Karpas-422 (cell line): Measurements from ENCODE around the gene NUDT6. TPM values are rescaled to one million over a fixed set of nuclear protein-coding genes. Genes with fewer than 3 reads are reported as not detected.
"Not testable (repeated sequence)": the region's sequence is repeated elsewhere in the genome, so short reads cannot be mapped to it uniquely, and the experiment has no call there.

Experiments
- DNase-seq: peaks from one replicate; pipeline ENCODE4 v3.0.0-alpha.2; 2015
- H2AFZ ChIP-seq: fragments of 200-600 bp; sonication (generic); 2 replicates; pipeline ENCODE4 v1.6.1; 2014; ENCODE audit warnings: antibody characterized with exemption, low read length, mixed read lengths
- H3K27ac ChIP-seq: fragments of 200-600 bp; sonication (generic); 2 replicates; pipeline ENCODE4 v1.5.1; 2014; ENCODE audit warnings: mild to moderate bottlenecking, low read length, moderate library complexity
- H3K27me3 ChIP-seq: fragments of 200-600 bp; sonication (generic); 2 replicates; pipeline ENCODE4 v1.6.1; 2014; ENCODE audit warnings: low read length, mixed read lengths
- H3K36me3 ChIP-seq: fragments of 200-600 bp; sonication (generic); 2 replicates; pipeline ENCODE4 v1.6.1; 2014; ENCODE audit warnings: low read length, mixed read lengths; ENCODE audit not compliant: insufficient read depth
- H3K4me1 ChIP-seq: fragments of 200-600 bp; sonication (generic); 2 replicates; pipeline ENCODE4 v1.6.1; 2014; ENCODE audit warnings: mild to moderate bottlenecking, low read length, mixed read lengths
- H3K4me2 ChIP-seq: fragments of 200-600 bp; sonication (generic); 2 replicates; pipeline ENCODE4 v1.6.1; 2014; ENCODE audit warnings: low read length, low read depth, mild to moderate bottlenecking; ENCODE audit not compliant: poor library complexity, severe bottlenecking
- H3K4me3 ChIP-seq: fragments of 200-600 bp; sonication (generic); 2 replicates; pipeline ENCODE4 v1.5.1; 2014; ENCODE audit warnings: mild to moderate bottlenecking, antibody characterized with exemption, low read length, mixed read lengths
- H3K79me2 ChIP-seq: fragments of 200-600 bp; sonication (generic); 2 replicates; pipeline ENCODE4 v1.6.1; 2014; ENCODE audit warnings: mild to moderate bottlenecking, low read length, mixed read lengths
- H3K9ac ChIP-seq: fragments of 200-600 bp; sonication (generic); 2 replicates; pipeline ENCODE4 v1.6.0; 2014; ENCODE audit warnings: low read length
- H3K9me2 ChIP-seq: fragments of 200-600 bp; sonication (generic), shearing (Covaris generic); replicated peaks from 2 replicates; pipeline ENCODE4 v1.6.0; 2014; ENCODE audit warnings: mild to moderate bottlenecking, low read length, moderate library complexity; ENCODE audit not compliant: insufficient read depth
- H3K9me3 ChIP-seq: fragments of 300-700, 200-600 bp; sonication (generic); 2 replicates; pipeline ENCODE4 v1.6.1; 2014; ENCODE audit warnings: low read length, mixed read lengths
- H4K20me1 ChIP-seq: fragments of 200-600 bp; sonication (generic); 2 replicates; pipeline ENCODE4 v1.6.1; 2014; ENCODE audit warnings: mild to moderate bottlenecking, antibody characterized with exemption, low read length, low read depth; ENCODE audit not compliant: insufficient read depth
- total RNA-seq: library from RNA; depleted of rRNA; stranded (reverse); fragments of >200 nt; shearing (Covaris generic); gene quantifications from 2 replicates; pipeline ENCODE4 v1.2.3, GENCODE V29; 2014; ENCODE audit warnings: low replicate concordance

Gene NUDT6
- total RNA-seq, 1 experiment from 2014 or later, result 17.7 TPM

GRCh38 chr4:122863639-122864038 is 58.8 kb downstream of the NUDT6 start:
- Histone ChIP-seq H3K9ac (no peak overlapping the region), H3K9me3 (no peaks in the 10 kb centered on the region), H3K27me3 (no peaks in the 10 kb centered on the region), H3K4me3 (no peak overlapping the region), H2AFZ (no peak overlapping the region), H3K79me2 (no peaks in the 10 kb centered on the region), H3K36me3 (no peaks in the 10 kb centered on the region), H3K4me2 (no peak overlapping the region), H4K20me1 (no peaks in the 10 kb centered on the region), H3K27ac (no peak overlapping the region), H3K9me2 (no peaks in the 10 kb centered on the region), H3K4me1 (no peaks in the 10 kb centered on the region)
- DNase-seq, result no peak

- no peaks in the 10 kb centered on the region for H3K36me3 ChIP-seq
- no peak overlapping the region for H3K9ac ChIP-seq
- H3K79me2 ChIP-seq, result no peaks in the 10 kb centered on the region
- H3K4me3 ChIP-seq, result no peak overlapping the region
- no peak for DNase-seq
- H3K4me1 ChIP-seq, result no peaks in the 10 kb centered on the region
- no peak overlapping the region for H3K4me2 ChIP-seq
- no peaks in the 10 kb centered on the region for H3K9me2 ChIP-seq
- H3K9me3 ChIP-seq, result no peaks in the 10 kb centered on the region
- no peak overlapping the region for H3K27ac ChIP-seq
- H4K20me1 ChIP-seq, result no peaks in the 10 kb centered on the region
- H3K27me3 ChIP-seq, result no peaks in the 10 kb centered on the region
- no peak overlapping the region for H2AFZ ChIP-seq
These were observed 61.0 kb downstream of the NUDT6 start for GRCh38 chr4:122861172-122861943.

GRCh38 chr4:122858705-122859104 is 63.7 kb downstream of the NUDT6 start:
- Histone ChIP-seq H3K36me3 (no peaks in the 10 kb centered on the region), H3K9me3 (no peaks in the 10 kb centered on the region), H4K20me1 (no peaks in the 10 kb centered on the region), H2AFZ (no peak overlapping the region), H3K4me2 (no peak overlapping the region), H3K79me2 (no peaks in the 10 kb centered on the region), H3K4me1 (no peaks in the 10 kb centered on the region), H3K27me3 (no peaks in the 10 kb centered on the region), H3K9me2 (no peaks in the 10 kb centered on the region), H3K27ac (no peak overlapping the region), H3K9ac (no peak overlapping the region), H3K4me3 (no peak overlapping the region)
- no peak for DNase-seq

- Histone ChIP-seq H4K20me1 (no peaks in the 10 kb centered on the region), H3K4me1 (no peaks in the 10 kb centered on the region), H2AFZ (no peak overlapping the region), H3K9me2 (no peaks in the 10 kb centered on the region), H3K9ac (no peak overlapping the region), H3K27ac (no peak overlapping the region), H3K4me3 (no peak overlapping the region), H3K27me3 (no peaks in the 10 kb centered on the region), H3K9me3 (no peaks in the 10 kb centered on the region), H3K4me2 (no peak overlapping the region), H3K36me3 (no peaks in the 10 kb centered on the region), H3K79me2 (no peaks in the 10 kb centered on the region)
- no peak for DNase-seq
These were observed 65.2 kb downstream of the NUDT6 start for GRCh38 chr4:122857160-122857559.

GRCh38 chr4:122855353-122855890 is 67.0 kb downstream of the NUDT6 start:
- no peak overlapping the region for H2AFZ ChIP-seq
- no peaks in the 10 kb centered on the region for H3K4me1 ChIP-seq
- H3K79me2 ChIP-seq, result no peaks in the 10 kb centered on the region
- H3K9ac ChIP-seq, result no peak overlapping the region
- no peaks in the 10 kb centered on the region for H3K36me3 ChIP-seq
- no peaks in the 10 kb centered on the region for H3K9me3 ChIP-seq
- no peaks in the 10 kb centered on the region for H4K20me1 ChIP-seq
- H3K4me2 ChIP-seq, result no peak overlapping the region
- no peak overlapping the region for H3K27ac ChIP-seq
- no peaks in the 10 kb centered on the region for H3K27me3 ChIP-seq
- no peaks in the 10 kb centered on the region for H3K9me2 ChIP-seq
- no peak for DNase-seq
- H3K4me3 ChIP-seq, result no peak overlapping the region

GRCh38 chr4:122854447-122855352 is 67.7 kb downstream of the NUDT6 start:
- Histone ChIP-seq H2AFZ (no peak overlapping the region), H4K20me1 (no peaks in the 10 kb centered on the region)

GRCh38 chr4:122851568-122851967 is 70.8 kb downstream of the NUDT6 start:
- H3K36me3 ChIP-seq, result no peaks in the 10 kb centered on the region
- H3K9me3 ChIP-seq, result no peaks in the 10 kb centered on the region
- no peak overlapping the region for H3K4me3 ChIP-seq
- no peak overlapping the region for H2AFZ ChIP-seq
- no peaks in the 10 kb centered on the region for H3K27me3 ChIP-seq
- no peak overlapping the region for H3K9ac ChIP-seq
- no peak overlapping the region for H3K27ac ChIP-seq
- no peak overlapping the region for H3K4me2 ChIP-seq
- DNase-seq, result no peak
- no peaks in the 10 kb centered on the region for H3K79me2 ChIP-seq
- H4K20me1 ChIP-seq, result no peaks in the 10 kb centered on the region
- H3K4me1 ChIP-seq, result no peaks in the 10 kb centered on the region
- H3K9me2 ChIP-seq, result no peaks in the 10 kb centered on the region

More at GRCh38 chr4:122854447-122855352, 67.7 kb downstream of the NUDT6 start:
- Histone ChIP-seq H3K36me3 (no peaks in the 10 kb centered on the region), H3K9me3 (no peaks in the 10 kb centered on the region), H3K4me1 (no peaks in the 10 kb centered on the region), H3K9ac (no peak overlapping the region), H3K79me2 (no peaks in the 10 kb centered on the region), H3K4me2 (no peak overlapping the region), H3K27ac (no peak overlapping the region), H3K27me3 (no peaks in the 10 kb centered on the region), H3K9me2 (no peaks in the 10 kb centered on the region), H3K4me3 (no peak overlapping the region)
- DNase-seq, result no peak

- not testable (repeated sequence) for H3K4me1 ChIP-seq, H3K79me2 ChIP-seq, H3K4me3 ChIP-seq
These were observed 72.6 kb downstream of the NUDT6 start for GRCh38 chr4:122849789-122850188.

More at GRCh38 chr4:122849789-122850188, 72.6 kb downstream of the NUDT6 start:
- H3K27ac ChIP-seq, H3K4me2 ChIP-seq, H3K9me3 ChIP-seq, H4K20me1 ChIP-seq, H3K27me3 ChIP-seq, H3K9me2 ChIP-seq, DNase-seq, H2AFZ ChIP-seq, H3K36me3 ChIP-seq, H3K9ac ChIP-seq: not testable (repeated sequence)
